MCF 10A (cell line): ENCODE results near the gene S1PR2. TPM values are rescaled to one million over a fixed set of nuclear protein-coding genes. Genes with fewer than 3 reads are reported as not detected.
A peak's percentile ranks its signal among the peaks of the same experiment; 100 is the strongest.

Source experiments
- BruUV-seq: library from RNA; stranded (reverse); fragments of 400-500 nt; replicated peaks from 2 replicates; lab custom pipeline; 2021; lab: Mats Ljungman, UMichigan
- CTCF ChIA-PET: fragments of 300-600 bp; sonication (Branson Sonifier 250); formaldehyde crosslinking; extraction: SDS; loops from one replicate; lab custom pipeline; 2021; ENCODE audit warnings: antibody characterized with exemption, inconsistent platforms; lab: Yijun Ruan, JAX
- POLR2A ChIA-PET: fragments of 300-600, 350-650 bp; sonication (Branson Sonifier 250); formaldehyde crosslinking; extraction: SDS; loops from one replicate; lab custom pipeline; 2020; ENCODE audit warnings: antibody characterized with exemption, inconsistent platforms; lab: Yijun Ruan, JAX
- DNase-seq: peaks from one replicate; pipeline ENCODE4 v3.0.0-alpha.2; 2018; ENCODE audit not compliant: unreplicated experiment
- H3K27ac Mint-ChIP-seq: one replicate; pipeline ENCODE4 v1.8.0; 2022; ENCODE audit warnings: mild to moderate bottlenecking, low read depth, mixed read lengths; ENCODE audit not compliant: unreplicated experiment
- H3K27me3 Mint-ChIP-seq: one replicate; pipeline ENCODE4 v1.8.0; 2022; ENCODE audit warnings: mixed read lengths; ENCODE audit not compliant: insufficient read depth, unreplicated experiment
- H3K36me3 Mint-ChIP-seq: one replicate; pipeline ENCODE4 v1.8.0; 2022; ENCODE audit warnings: mild to moderate bottlenecking, moderate library complexity, mixed read lengths; ENCODE audit not compliant: insufficient read depth, unreplicated experiment
- H3K4me1 Mint-ChIP-seq: one replicate; pipeline ENCODE4 v1.8.0; 2022; ENCODE audit warnings: mixed read lengths; ENCODE audit not compliant: insufficient read depth, unreplicated experiment
- H3K4me3 Mint-ChIP-seq: one replicate; pipeline ENCODE4 v1.8.0; 2022; ENCODE audit warnings: mild to moderate bottlenecking, moderate library complexity, mixed read lengths; ENCODE audit not compliant: unreplicated experiment
- H3K9me3 Mint-ChIP-seq: one replicate; pipeline ENCODE4 v1.8.0; 2022; ENCODE audit warnings: mixed read lengths; ENCODE audit not compliant: unreplicated experiment
- CTCF ChIP-seq: fragments of 200-600 bp; IDR thresholded peaks from one replicate; pipeline ENCODE4 v1.8.0; 2022; ENCODE audit warnings: antibody characterized with exemption, mild to moderate bottlenecking; ENCODE audit not compliant: unreplicated experiment
- intact Hi-C: fragments of 100-400 bp; cut with micrococcal nuclease; formaldehyde crosslinking; loops from 2 replicates; pipeline ENCODE4 v1.14.1; 2022
- total RNA-seq: library from RNA; stranded (reverse); gene quantifications from 2 replicates; pipeline ENCODE4 v1.2.3, GENCODE V29; 2022

The S1PR2 gene
- total RNA-seq, 1 experiment from 2014 or later, result 0.89 TPM

- ChIA-PET CTCF (interaction anchor here (0.6 to 1.8 kb wide), 3 partner anchors 21 to 301 kb away, joined by 3 to 10 read pairs (median 5); no protein-coding TSS in a partner anchor), POLR2A (no interaction called here)
- TF ChIP-seq CTCF, result no peak
- H3K4me3 Mint-ChIP-seq, result no peak overlapping the region
- H3K9me3 Mint-ChIP-seq, result no peaks in the 10 kb centered on the region
- no peaks in the 10 kb centered on the region for H3K4me1 Mint-ChIP-seq
- intact Hi-C loops, result no loop called here
- DNase-seq, result peak; percentile 46
- H3K27me3 Mint-ChIP-seq, result no peaks in the 10 kb centered on the region
- no peak overlapping the region for H3K27ac Mint-ChIP-seq
- BruUV-seq, result no TSS peak
- peaks cover 6% of the 10 kb centered on the region for H3K36me3 Mint-ChIP-seq
Measured at GRCh38 chr19:10228920-10229319, 2.2 kb downstream of the S1PR2 start.

GRCh38 chr19:10228393-10228792 is 2.7 kb downstream of the S1PR2 start:
- Mint-ChIP-seq H3K9me3 (no peaks in the 10 kb centered on the region), H3K4me3 (no peak overlapping the region), H3K27ac (no peak overlapping the region), H3K4me1 (no peaks in the 10 kb centered on the region), H3K27me3 (no peaks in the 10 kb centered on the region), H3K36me3 (peaks cover 6% of the 10 kb centered on the region)
- no peak for DNase-seq
- intact Hi-C loops, result no loop called here
- ChIA-PET CTCF (interaction anchor here (0.6 to 1.8 kb wide), 3 partner anchors 21 to 300 kb away, joined by 3 to 10 read pairs (median 5); no protein-coding TSS in a partner anchor), POLR2A (no interaction called here)
- no peak for TF ChIP-seq CTCF
- no TSS peak for BruUV-seq

- H3K36me3 Mint-ChIP-seq, result peaks cover 6% of the 10 kb centered on the region
- H3K9me3 Mint-ChIP-seq, result no peaks in the 10 kb centered on the region
- no peak overlapping the region for H3K4me3 Mint-ChIP-seq
- POLR2A ChIA-PET, result interaction anchor here (0.6 kb wide), 1 partner anchor 16 kb away, joined by 3 read pairs; no protein-coding TSS in a partner anchor
- no peak for DNase-seq
- TF ChIP-seq CTCF, result no peak
- no peaks in the 10 kb centered on the region for H3K4me1 Mint-ChIP-seq
- intact Hi-C loops, result no loop called here
- H3K27ac Mint-ChIP-seq, result no peak overlapping the region
- H3K27me3 Mint-ChIP-seq, result no peaks in the 10 kb centered on the region
- CTCF ChIA-PET, result interaction anchor here (0.6 to 1.8 kb wide), 6 partner anchors 17 to 162 kb away, joined by 3 to 10 read pairs (median 4); no protein-coding TSS in a partner anchor
- no TSS peak for BruUV-seq
Measured at GRCh38 chr19:10227026-10227971, 3.8 kb downstream of the S1PR2 start.

- H3K27ac Mint-ChIP-seq, result no peak overlapping the region
Measured at GRCh38 chr19:10226376-10227025, 4.6 kb downstream of the S1PR2 start.

More at GRCh38 chr19:10226376-10227025, 4.6 kb downstream of the S1PR2 start:
- ChIA-PET CTCF (interaction anchor here (0.6 to 1.2 kb wide), 4 partner anchors 16 to 303 kb away, joined by 3 to 6 read pairs (median 4); no protein-coding TSS in a partner anchor), POLR2A (no interaction called here)
- BruUV-seq, result no TSS peak
- H3K9me3 Mint-ChIP-seq, result no peaks in the 10 kb centered on the region
- no peak for DNase-seq
- no peaks in the 10 kb centered on the region for H3K27me3 Mint-ChIP-seq
- H3K4me1 Mint-ChIP-seq, result no peaks in the 10 kb centered on the region
- intact Hi-C loops, result no loop called here
- no peak overlapping the region for H3K4me3 Mint-ChIP-seq
- H3K36me3 Mint-ChIP-seq, result peaks cover 2% of the 10 kb centered on the region
- TF ChIP-seq CTCF, result no peak
